Measurements from ENCODE around the gene GRK2. TPM values are rescaled to one million over a fixed set of nuclear protein-coding genes. Genes with fewer than 3 reads are reported as not detected.

GRK2 gene
- total RNA-seq, 1 experiment from 2014 or later, result 56.3 TPM

GRCh38 chr11:67320011-67320410 lies 53.7 kb downstream of the GRK2 start:
- H2AK5ac ChIP-seq (ENCODE audit: insufficient read length, low read length), result no peak overlapping the region
- Mint-ChIP-seq H3K4me1 (peaks cover 4 to 6% of the 10 kb centered on the region in 2 experiments), H3K27me3 (ENCODE audit: low read depth) (peaks cover 40% of the 10 kb centered on the region), H3K9me3 (no peaks in the 10 kb centered on the region; a peak in 1 of 5 replicates), H3K27ac (no peak overlapping the region; a peak in 1 of 7 replicates), H3K4me3 (no peak overlapping the region), H3K36me3 (ENCODE audit: insufficient read depth in 1 of 3, low read depth in 3 of 3) (no peaks in the 10 kb centered on the region)
- H2AFZ ChIP-seq (ENCODE audit: low read length), result no peak overlapping the region
- no peak overlapping the region for H2BK20ac ChIP-seq (ENCODE audit: low read depth, low read length, poor library complexity, severe bottlenecking)
- H2BK15ac ChIP-seq (ENCODE audit: low read depth, low read length), result no peak overlapping the region
- DNase-seq, result no peak
- no peak overlapping the region for H2BK120ac ChIP-seq (ENCODE audit: low read depth, low read length, poor library complexity, severe bottlenecking)
- H3K9ac ChIP-seq (ENCODE audit: extremely low read depth, insufficient read length, low read length), result no peak overlapping the region
- no peak overlapping the region for H3K4ac ChIP-seq (ENCODE audit: low read depth, low read length)
- no peak overlapping the region for H3K56ac ChIP-seq (ENCODE audit: insufficient read length, low read depth, low read length)
- no peaks in the 10 kb centered on the region for H3K9me3 ChIP-seq (ENCODE audit: control insufficient read depth, low read depth, low read length)
- TF ChIP-seq, protein P1, sequence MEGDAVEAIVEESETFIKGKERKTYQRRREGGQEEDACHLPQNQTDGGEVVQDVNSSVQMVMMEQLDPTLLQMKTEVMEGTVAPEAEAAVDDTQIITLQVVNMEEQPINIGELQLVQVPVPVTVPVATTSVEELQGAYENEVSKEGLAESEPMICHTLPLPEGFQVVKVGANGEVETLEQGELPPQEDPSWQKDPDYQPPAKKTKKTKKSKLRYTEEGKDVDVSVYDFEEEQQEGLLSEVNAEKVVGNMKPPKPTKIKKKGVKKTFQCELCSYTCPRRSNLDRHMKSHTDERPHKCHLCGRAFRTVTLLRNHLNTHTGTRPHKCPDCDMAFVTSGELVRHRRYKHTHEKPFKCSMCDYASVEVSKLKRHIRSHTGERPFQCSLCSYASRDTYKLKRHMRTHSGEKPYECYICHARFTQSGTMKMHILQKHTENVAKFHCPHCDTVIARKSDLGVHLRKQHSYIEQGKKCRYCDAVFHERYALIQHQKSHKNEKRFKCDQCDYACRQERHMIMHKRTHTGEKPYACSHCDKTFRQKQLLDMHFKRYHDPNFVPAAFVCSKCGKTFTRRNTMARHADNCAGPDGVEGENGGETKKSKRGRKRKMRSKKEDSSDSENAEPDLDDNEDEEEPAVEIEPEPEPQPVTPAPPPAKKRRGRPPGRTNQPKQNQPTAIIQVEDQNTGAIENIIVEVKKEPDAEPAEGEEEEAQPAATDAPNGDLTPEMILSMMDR (conservative IDR thresholded peaks at IDR 0.05), result no peak
- H3K4me2 ChIP-seq (ENCODE audit: insufficient read depth, insufficient read length, low read length), result no peak overlapping the region
- no CpG with 5 or more reads among the region's 3 CpGs for WGBS (ENCODE audit: extremely low coverage, insufficient read length, low lambda C conversion rate)
- no peak overlapping the region for H3K14ac ChIP-seq (ENCODE audit: insufficient read depth, low read length)
- no peaks in the 10 kb centered on the region for H3K79me1 ChIP-seq (ENCODE audit: insufficient read depth, low read depth, low read length, poor library complexity, severe bottlenecking)
- H3K79me2 ChIP-seq (ENCODE audit: insufficient read depth, low read length), result no peaks in the 10 kb centered on the region
- no peak overlapping the region for H3K23ac ChIP-seq (ENCODE audit: insufficient read length, low read depth, low read length)
- H3K18ac ChIP-seq (ENCODE audit: insufficient read length, low read depth, low read length), result no peak overlapping the region
- H3T11ph ChIP-seq (ENCODE audit: low read length), result no peak overlapping the region
- H3K27me3 ChIP-seq (ENCODE audit: insufficient read depth, low read length), result peaks cover 11% of the 10 kb centered on the region
- H4K91ac ChIP-seq (ENCODE audit: insufficient read length, low read depth, low read length), result no peak overlapping the region
- H4K20me1 ChIP-seq (ENCODE audit: control insufficient read depth, insufficient read depth, insufficient read length), result peaks cover 3% of the 10 kb centered on the region
- H3K27ac ChIP-seq (ENCODE audit: insufficient read length, low read depth, low read length), result no peak overlapping the region
- H3K4me1 ChIP-seq (ENCODE audit: insufficient read depth, low read length), result no peaks in the 10 kb centered on the region
- no peak overlapping the region for H4K8ac ChIP-seq (replicated peaks; ENCODE audit: insufficient read length, low read depth, low read length)
- no peak overlapping the region for H4K5ac ChIP-seq (ENCODE audit: insufficient read length, low read depth, low read length)
- no peak overlapping the region for H2BK5ac ChIP-seq (ENCODE audit: insufficient read length, low read length)
- no peak overlapping the region for H2BK12ac ChIP-seq (ENCODE audit: insufficient read length, low read depth, low read length)
- H3K23me2 ChIP-seq (ENCODE audit: insufficient read length, low read depth, low read length, poor library complexity, severe bottlenecking), result peaks cover 14% of the 10 kb centered on the region

Data from H9 (cell line).